Activated T-cell treated with anti-CD3 and anti-CD28 coated beads, Interleukin-2, amount 50 U/mL, for 48 hours (primary cell): ENCODE measurements around the gene TCL1A.
"Not testable (repeated sequence)": the region's sequence is repeated elsewhere in the genome, so short reads cannot be mapped to it uniquely, and the experiment has no call there.

Source experiments
- DNase-seq, 2 experiments: peaks; one replicate each; pipeline ENCODE4 v3.0.0-alpha.2; 2020

Gene TCL1A

DNA sequence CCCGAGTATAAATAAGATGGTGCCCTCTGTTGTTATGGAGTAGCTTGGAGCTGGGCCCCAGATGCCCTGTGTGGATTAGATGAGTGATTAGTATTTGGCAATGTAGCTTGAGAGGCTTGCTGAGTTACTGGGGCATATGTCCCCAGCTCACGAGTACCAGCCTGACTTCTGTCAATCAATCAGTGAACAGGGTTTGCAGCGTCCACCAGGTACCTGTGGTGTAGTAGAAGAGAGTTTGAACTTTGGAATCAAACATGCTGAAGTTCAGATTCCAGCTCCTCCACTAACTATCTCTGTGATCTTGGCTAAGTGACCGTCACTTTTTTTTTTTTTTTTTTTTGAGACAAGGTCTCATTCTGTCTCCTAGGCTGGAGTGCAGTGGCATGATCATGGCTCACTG is 39.3 kb downstream of the TCL1A start:
- no peak for DNase-seq

DNA sequence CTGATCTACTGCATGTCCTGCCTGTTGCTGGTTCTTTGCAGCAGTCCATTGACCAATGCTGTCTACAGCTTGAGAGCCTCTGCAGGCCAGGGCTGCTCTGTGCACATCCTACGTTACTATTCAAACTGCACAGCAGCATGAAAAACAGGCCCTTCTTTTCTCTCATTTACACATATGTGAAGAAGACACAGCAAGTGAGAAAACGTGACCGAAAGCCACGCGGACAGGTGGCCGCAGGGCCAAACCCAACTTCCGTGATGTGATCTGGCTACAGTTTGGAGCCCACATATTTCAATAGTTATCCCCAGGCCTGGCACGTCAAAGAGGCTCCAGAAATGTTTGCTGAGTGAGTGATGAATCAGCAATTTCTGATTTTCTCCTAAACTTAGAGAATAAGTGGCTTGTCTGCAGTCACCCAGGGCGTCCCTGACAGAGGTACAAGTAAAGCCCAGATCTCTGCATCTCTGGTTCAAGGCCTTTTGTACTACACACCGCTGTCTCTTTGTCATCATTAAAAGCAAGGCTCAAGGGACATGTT is 45.6 kb downstream of the TCL1A start:
- no peak for DNase-seq

DNA sequence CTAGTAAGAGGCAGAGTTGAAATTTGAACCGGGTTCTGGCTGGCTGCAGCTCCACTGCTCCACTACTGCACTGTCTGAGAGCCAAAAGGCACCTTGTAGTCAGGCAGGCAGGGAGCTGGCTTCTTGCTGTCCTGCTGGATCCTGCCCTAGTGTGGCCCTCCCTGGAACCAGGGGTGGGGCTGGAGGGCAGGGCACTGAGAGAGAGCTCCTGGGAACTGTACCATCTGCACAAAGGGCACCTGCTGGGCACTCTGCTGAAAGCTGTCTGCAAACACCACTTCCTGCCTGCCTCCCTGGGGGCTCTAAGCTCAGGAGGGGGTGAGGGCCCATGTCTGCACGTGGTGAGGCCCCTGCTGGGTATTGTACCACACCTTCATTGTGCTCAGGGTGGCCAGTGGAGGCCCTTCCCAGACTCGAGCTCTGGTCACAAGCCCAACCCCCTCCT is 46.7 kb downstream of the TCL1A start:
- DNase-seq, result no peak

DNA sequence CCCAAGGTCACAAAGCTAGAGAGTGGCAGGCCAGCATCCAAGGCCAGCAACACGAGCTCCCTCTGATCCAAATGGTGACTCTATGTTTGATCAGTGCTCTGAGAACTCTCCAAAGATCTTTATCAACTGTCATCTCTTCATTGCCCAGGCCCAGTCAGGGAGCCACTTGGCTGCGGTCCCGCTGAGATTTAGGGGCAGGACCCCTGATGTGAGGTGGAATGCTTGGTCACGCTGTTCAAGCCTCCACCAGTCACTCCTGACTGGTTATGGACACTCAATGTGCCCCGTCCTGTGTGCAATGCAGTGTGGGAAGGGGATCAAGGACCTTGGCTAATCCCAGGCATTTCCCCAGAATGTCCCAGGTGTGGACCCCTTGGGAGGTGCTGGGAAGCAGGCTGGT is 47.5 kb downstream of the TCL1A start:
- DNase-seq, result no peak

GRCh38 chr14:95665530-95665929 is 48.4 kb downstream of the TCL1A start:
- not testable (repeated sequence) for DNase-seq

DNA sequence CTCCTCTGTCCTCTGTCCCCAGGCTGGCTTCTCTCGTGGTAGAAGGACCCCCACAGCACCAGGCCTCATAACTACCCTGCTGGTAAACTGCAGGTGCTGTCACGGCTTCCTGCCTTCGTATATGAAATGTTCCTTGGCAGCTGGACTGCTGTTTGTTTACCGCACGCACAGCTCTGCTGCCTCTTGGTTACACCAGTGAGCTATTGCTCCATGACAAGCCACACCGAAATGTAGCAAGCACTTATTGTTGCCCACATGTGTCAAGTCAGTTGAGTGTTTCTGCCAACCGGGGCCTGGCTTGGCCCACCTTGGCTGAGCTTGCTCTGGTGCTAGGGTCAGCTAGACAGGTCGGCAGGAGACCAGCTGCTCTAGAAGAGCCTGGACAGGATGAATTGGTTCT is 49.4 kb downstream of the TCL1A start:
- DNase-seq, result no peak

- DNase-seq, result no peak
Measured at GRCh38 chr14:95664066-95664465, 49.9 kb downstream of the TCL1A start.

- DNase-seq, result no peak
Measured at GRCh38 chr14:95663226-95663797, 50.6 kb downstream of the TCL1A start.

- DNase-seq, result no peak
Measured at GRCh38 chr14:95662376-95663186, 51.3 kb downstream of the TCL1A start.

GRCh38 chr14:95660651-95661515 is 53.0 kb downstream of the TCL1A start:
- DNase-seq, result no peak

- DNase-seq, result no peak
Measured at GRCh38 chr14:95659990-95660385, 53.9 kb downstream of the TCL1A start.
